HEK293T (cell line): ENCODE measurements around the gene RS1.

Experiments used
- CTCF ChIA-PET: fragments of 350-600 bp; formaldehyde crosslinking; extraction: SDS; loops from one replicate; lab custom pipeline; 2021; ENCODE audit warnings: antibody characterized with exemption, inconsistent platforms; lab: Yijun Ruan, JAX
- POLR2A ChIA-PET: fragments of 350-600 bp; formaldehyde crosslinking; extraction: SDS; loops from one replicate; lab custom pipeline; 2020; ENCODE audit warnings: antibody characterized with exemption, inconsistent platforms; lab: Yijun Ruan, JAX
- DNase-seq: peaks from one replicate; pipeline ENCODE4 v3.0.0; 2012; ENCODE audit warnings: mixed read lengths; ENCODE audit errors: extremely low spot score
- ARNT ChIP-seq: fragments of 450-650 bp; IDR thresholded peaks from 2 replicates; pipeline ENCODE4 v1.6.1; 2017; ENCODE audit warnings: mild to moderate bottlenecking
- BHLHE40 ChIP-seq: fragments of 450-650 bp; IDR thresholded peaks from 2 replicates; pipeline ENCODE4 v1.6.1; 2016; ENCODE audit warnings: mild to moderate bottlenecking, moderate library complexity, borderline replicate concordance
- CTBP1 ChIP-seq: fragments of 450-650 bp; IDR thresholded peaks from 2 replicates; pipeline ENCODE4 v1.6.1; 2016; ENCODE audit warnings: borderline replicate concordance
- ELF4 ChIP-seq: fragments of 450-650 bp; IDR thresholded peaks from 2 replicates; pipeline ENCODE4 v1.6.1; 2017; ENCODE audit warnings: antibody characterized with exemption
- FOXA1 ChIP-seq: fragments of 450-650 bp; IDR thresholded peaks from 2 replicates; pipeline ENCODE4 v1.6.1; 2016; ENCODE audit warnings: mild to moderate bottlenecking
- FOXK2 ChIP-seq: fragments of 450-650 bp; IDR thresholded peaks from 2 replicates; pipeline ENCODE4 v1.6.1; 2016; ENCODE audit warnings: mild to moderate bottlenecking
- FOXM1 ChIP-seq: fragments of 450-650 bp; IDR thresholded peaks from 2 replicates; pipeline ENCODE4 v1.6.1; 2017; ENCODE audit warnings: mild to moderate bottlenecking, borderline replicate concordance
- HDGF ChIP-seq: fragments of 450-650 bp; IDR thresholded peaks from 2 replicates; pipeline ENCODE4 v1.6.1; 2017; ENCODE audit warnings: antibody characterized with exemption, borderline replicate concordance
- L3MBTL2 ChIP-seq: fragments of 450-650 bp; conservative IDR thresholded peaks from 2 replicates; pipeline ENCODE4 v1.6.1; 2016; ENCODE audit warnings: mild to moderate bottlenecking
- LEF1 ChIP-seq: fragments of 450-650 bp; IDR thresholded peaks from 2 replicates; pipeline ENCODE4 v1.6.1; 2017; ENCODE audit warnings: mild to moderate bottlenecking, borderline replicate concordance
- NFRKB ChIP-seq: fragments of 450-650 bp; IDR thresholded peaks from 2 replicates; pipeline ENCODE4 v1.6.1; 2016; ENCODE audit warnings: mild to moderate bottlenecking, moderate library complexity
- SP1 ChIP-seq: fragments of 450-650 bp; IDR thresholded peaks from 2 replicates; pipeline ENCODE4 v1.6.1; 2017
- SUZ12 ChIP-seq: fragments of 450-650 bp; IDR thresholded peaks from 2 replicates; pipeline ENCODE4 v1.6.1; 2016; ENCODE audit warnings: mild to moderate bottlenecking
- TARDBP ChIP-seq: fragments of 450-650 bp; IDR thresholded peaks from 2 replicates; pipeline ENCODE4 v1.6.1; 2016
- ZNF384 ChIP-seq: fragments of 450-650 bp; IDR thresholded peaks from 2 replicates; pipeline ENCODE4 v1.6.1; 2016
- TF ChIP-seq, protein P1 (sequence below): fragments of 450-650 bp; IDR thresholded peaks from 2 replicates; pipeline ENCODE4 v1.6.1; 2016

RS1 gene

DNA sequence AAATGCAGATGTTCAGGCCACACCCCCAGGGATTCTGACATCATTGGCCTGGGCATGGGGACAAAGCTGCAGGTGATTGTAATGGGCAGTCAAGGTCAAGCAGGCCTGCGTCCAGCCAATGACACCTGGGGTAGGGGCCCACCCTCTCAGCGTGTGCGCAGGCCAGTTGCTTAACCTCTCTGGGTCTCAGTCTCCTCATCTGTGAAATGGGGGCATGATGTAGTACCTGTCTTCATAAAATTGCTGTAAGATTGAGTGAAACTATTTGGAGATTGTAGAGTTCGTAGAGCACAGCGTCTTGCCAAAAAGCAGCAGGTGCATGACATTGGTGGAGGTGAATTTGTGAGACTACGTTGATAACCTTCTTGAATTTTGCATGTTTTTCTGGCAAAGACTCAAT lies 21.2 kb downstream of the RS1 start:
- DNase-seq: no peak
- TF ChIP-seq ZNF384 (no peak), NFRKB (no peak), ELF4 (no peak), FOXM1 (no peak), FOXK2 (no peak), SUZ12 (no peak), TARDBP (no peak), ARNT (no peak), HDGF (no peak), LEF1 (no peak), SP1 (no peak)
- TF ChIP-seq, protein P1, sequence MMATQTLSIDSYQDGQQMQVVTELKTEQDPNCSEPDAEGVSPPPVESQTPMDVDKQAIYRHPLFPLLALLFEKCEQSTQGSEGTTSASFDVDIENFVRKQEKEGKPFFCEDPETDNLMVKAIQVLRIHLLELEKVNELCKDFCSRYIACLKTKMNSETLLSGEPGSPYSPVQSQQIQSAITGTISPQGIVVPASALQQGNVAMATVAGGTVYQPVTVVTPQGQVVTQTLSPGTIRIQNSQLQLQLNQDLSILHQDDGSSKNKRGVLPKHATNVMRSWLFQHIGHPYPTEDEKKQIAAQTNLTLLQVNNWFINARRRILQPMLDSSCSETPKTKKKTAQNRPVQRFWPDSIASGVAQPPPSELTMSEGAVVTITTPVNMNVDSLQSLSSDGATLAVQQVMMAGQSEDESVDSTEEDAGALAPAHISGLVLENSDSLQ: no peak
- ChIA-PET POLR2A (no interaction called here), CTCF (no interaction called here)

DNA sequence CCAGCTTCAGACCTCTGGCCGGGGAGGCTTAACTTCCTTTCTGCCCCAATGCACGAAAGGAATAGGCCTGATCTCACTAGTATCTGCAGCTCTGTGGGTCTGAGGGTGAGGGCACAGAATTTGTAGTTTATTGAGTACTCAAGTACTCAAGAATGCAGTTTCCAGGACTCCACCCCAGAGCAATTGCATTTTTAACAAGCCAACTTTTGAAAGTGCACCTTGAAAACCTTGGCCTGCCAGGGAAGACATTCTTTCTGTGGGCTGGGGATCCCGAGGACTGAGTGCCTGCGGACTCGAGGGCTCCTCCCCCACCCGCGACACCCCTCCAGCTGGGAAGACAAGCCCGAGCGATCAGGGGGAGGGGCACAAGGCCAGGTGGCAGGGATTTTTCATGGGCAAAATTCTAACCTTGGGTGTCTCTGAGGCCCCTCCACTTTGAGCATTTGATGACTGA lies 22.4 kb downstream of the RS1 start:
- no peak for DNase-seq
- POLR2A ChIA-PET: no interaction called here
- CTCF ChIA-PET: interaction anchor here (0.6 kb wide), 1 partner anchor 187 kb away, joined by 3 read pairs; no protein-coding TSS in a partner anchor
- TF ChIP-seq, protein P1: no peak
- no peak for TF ChIP-seq HDGF
- no peak for TF ChIP-seq FOXK2
- TF ChIP-seq ELF4: no peak
- no peak for TF ChIP-seq CTBP1
- no peak for TF ChIP-seq SP1
- TF ChIP-seq FOXM1: no peak
- no peak for TF ChIP-seq FOXA1
- TF ChIP-seq ARNT: no peak
- TF ChIP-seq L3MBTL2: no peak
- no peak for TF ChIP-seq ZNF384
- no peak for TF ChIP-seq NFRKB
- no peak for TF ChIP-seq LEF1

DNA sequence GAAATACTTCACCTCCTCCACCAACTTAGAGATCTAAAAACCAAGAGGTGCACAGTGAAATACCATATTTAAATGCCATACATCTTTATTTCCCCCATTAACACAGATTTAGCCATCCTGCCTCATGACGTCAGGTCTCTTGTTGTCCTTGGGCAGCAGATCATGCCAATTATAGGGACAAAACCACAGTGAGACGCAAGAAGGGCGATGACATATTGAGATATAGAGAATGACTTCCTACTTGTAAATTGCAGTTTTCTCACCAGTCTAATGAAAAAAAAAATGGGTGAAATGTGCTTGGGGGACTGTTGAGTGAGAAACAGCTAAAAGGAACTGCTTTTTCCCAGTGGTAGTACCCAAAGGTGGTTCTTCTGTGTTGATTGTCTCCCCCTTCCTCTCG lies 24.3 kb downstream of the RS1 start:
- ChIA-PET CTCF (no interaction called here), POLR2A (no interaction called here)
- TF ChIP-seq CTBP1 (no peak), FOXK2 (no peak), SP1 (no peak), LEF1 (no peak), ZNF384 (no peak), HDGF (no peak), FOXA1 (no peak), TARDBP (no peak)
- TF ChIP-seq, protein P1: no peak
- DNase-seq: no peak

DNA sequence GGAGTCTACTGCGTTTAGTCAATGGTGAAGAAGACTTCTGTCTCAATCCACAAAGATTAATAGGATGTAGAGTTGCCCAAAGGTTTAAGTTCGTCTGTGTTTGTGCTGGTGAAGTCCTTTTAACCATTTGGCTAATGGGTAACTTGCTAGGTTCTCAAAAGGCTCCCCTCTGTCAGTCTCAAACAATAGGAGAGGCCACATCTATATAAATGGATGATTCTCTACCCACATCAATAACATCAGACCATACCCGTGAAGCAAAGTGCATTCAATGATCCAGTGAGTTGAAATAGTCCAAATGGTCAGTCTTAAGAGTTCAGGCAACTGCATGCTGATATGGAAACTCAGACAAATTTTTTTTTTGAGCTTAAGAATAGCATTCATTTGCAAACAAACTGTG lies 28.1 kb downstream of the RS1 start:
- CTCF ChIA-PET: no interaction called here
- TF ChIP-seq NFRKB (no peak), FOXK2 (no peak), BHLHE40 (no peak), LEF1 (no peak), ELF4 (no peak), FOXM1 (no peak), SP1 (no peak), TARDBP (no peak), ARNT (no peak), L3MBTL2 (no peak), HDGF (no peak), ZNF384 (no peak), CTBP1 (no peak)
- POLR2A ChIA-PET: no interaction called here
- no peak for DNase-seq

DNA sequence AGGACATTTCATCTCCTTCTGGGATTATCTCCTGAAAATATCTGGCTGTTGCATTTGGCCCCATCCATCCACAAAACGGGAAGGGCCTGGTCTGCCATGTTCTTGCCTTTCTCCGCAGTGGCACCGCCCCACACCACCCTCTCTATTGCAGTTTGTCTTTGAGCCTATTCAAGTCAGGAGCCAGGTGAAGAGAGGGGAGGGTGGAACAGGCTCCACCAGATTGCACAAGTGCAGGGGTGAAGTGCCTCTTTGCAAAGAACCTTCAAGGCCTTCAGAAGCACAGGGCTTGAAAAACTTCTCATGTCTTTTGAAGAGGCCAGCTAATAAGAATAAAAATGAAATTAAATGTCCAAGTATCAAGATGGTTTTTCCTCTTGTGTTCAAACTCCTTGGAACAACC lies 28.7 kb downstream of the RS1 start:
- POLR2A ChIA-PET: no interaction called here
- CTCF ChIA-PET: no interaction called here
- DNase-seq: no peak
- no peak for TF ChIP-seq FOXM1
- no peak for TF ChIP-seq TARDBP

DNA sequence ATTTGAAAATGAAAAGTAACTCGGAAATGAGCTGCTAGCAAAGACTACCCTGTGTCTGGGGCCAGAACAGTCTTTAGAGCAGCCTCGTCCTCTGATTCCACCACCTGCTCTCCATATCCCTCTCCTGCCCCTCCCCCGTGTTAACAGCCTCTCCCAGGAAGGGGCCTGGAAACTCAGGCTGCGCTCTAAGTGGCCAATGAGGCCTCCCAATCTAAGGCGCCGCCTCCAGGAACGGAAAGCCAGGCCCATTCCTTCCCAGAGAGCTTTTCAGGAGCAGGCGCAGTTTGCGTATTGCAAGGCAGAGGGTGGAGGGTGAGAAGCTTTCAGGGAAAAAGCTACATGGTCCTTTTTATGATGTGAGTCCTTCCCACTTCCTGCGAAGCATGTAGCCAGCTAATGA lies 31.2 kb downstream of the RS1 start:
- POLR2A ChIA-PET: no interaction called here
- CTCF ChIA-PET: interaction anchor here (1.4 kb wide), 1 partner anchor 36 kb away, joined by 4 read pairs; no protein-coding TSS in a partner anchor
- no peak for DNase-seq
- TF ChIP-seq ARNT: no peak
- TF ChIP-seq LEF1: no peak
- no peak for TF ChIP-seq BHLHE40
- TF ChIP-seq FOXA1: no peak
- no peak for TF ChIP-seq ZNF384
- TF ChIP-seq, protein P1: no peak
- no peak for TF ChIP-seq HDGF
- TF ChIP-seq TARDBP: no peak
- TF ChIP-seq SP1: no peak
- no peak for TF ChIP-seq FOXK2
- no peak for TF ChIP-seq CTBP1
- TF ChIP-seq FOXM1: no peak
- TF ChIP-seq ELF4: no peak
